ENCODE data around the gene FAM78A.

FAM78A gene

GRCh38 chr9:131287359-131287758, 11.0 kb upstream of the FAM78A start:
- no peak for DNase-seq
- in situ Hi-C loops (cut with MboI; ENCODE audit: low pct_unique_long_range_greater_than_20kb, low sequenced_read_pairs), result loop anchor here (25.0 kb wide), 1 partner anchor 100 kb away; the partner anchor contains the start of gene PRRC2B

- DNase-seq, result no peak
- in situ Hi-C loops (cut with MboI; ENCODE audit: low pct_unique_long_range_greater_than_20kb, low sequenced_read_pairs), result loop anchor here (25.0 kb wide), 1 partner anchor 102 kb away; the partner anchor contains the start of gene PRRC2B
Observed at GRCh38 chr9:131284856-131285255, 8.5 kb upstream of the FAM78A start.

- in situ Hi-C loops (cut with MboI; ENCODE audit: low pct_unique_long_range_greater_than_20kb, low sequenced_read_pairs), result loop anchor here (25.0 kb wide), 1 partner anchor 104 kb away; the partner anchor contains the start of gene PRRC2B
- DNase-seq, result peak; percentile 38
Observed at GRCh38 chr9:131282688-131283422, 6.5 kb upstream of the FAM78A start.

GRCh38 chr9:131282175-131282574, 5.9 kb upstream of the FAM78A start:
- in situ Hi-C loops (cut with MboI; ENCODE audit: low pct_unique_long_range_greater_than_20kb, low sequenced_read_pairs), result loop anchor here (25.0 kb wide), 1 partner anchor 105 kb away; the partner anchor contains the start of gene PRRC2B
- no peak for DNase-seq

- no peak for DNase-seq
- in situ Hi-C loops (cut with MboI; ENCODE audit: low pct_unique_long_range_greater_than_20kb, low sequenced_read_pairs), result loop anchor here (25.0 kb wide), 1 partner anchor 106 kb away; the partner anchor contains the start of gene PRRC2B
Observed at GRCh38 chr9:131281119-131281965, 5.0 kb upstream of the FAM78A start.

GRCh38 chr9:131280660-131281059, 4.3 kb upstream of the FAM78A start:
- no peak for DNase-seq
- in situ Hi-C loops (cut with MboI; ENCODE audit: low pct_unique_long_range_greater_than_20kb, low sequenced_read_pairs), result loop anchor here (25.0 kb wide), 1 partner anchor 107 kb away; the partner anchor contains the start of gene PRRC2B

- DNase-seq, result no peak
- in situ Hi-C loops (cut with MboI; ENCODE audit: low pct_unique_long_range_greater_than_20kb, low sequenced_read_pairs), result loop anchor here (25.0 kb wide), 1 partner anchor 107 kb away; the partner anchor contains the start of gene PRRC2B
Observed at GRCh38 chr9:131279863-131280570, 3.7 kb upstream of the FAM78A start.

GRCh38 chr9:131279196-131279862, 3.0 kb upstream of the FAM78A start:
- no peak for DNase-seq
- in situ Hi-C loops (cut with MboI; ENCODE audit: low pct_unique_long_range_greater_than_20kb, low sequenced_read_pairs), result loop anchor here (25.0 kb wide), 1 partner anchor 108 kb away; the partner anchor contains the start of gene PRRC2B

GRCh38 chr9:131278702-131279111, 2.4 kb upstream of the FAM78A start:
- in situ Hi-C loops (cut with MboI; ENCODE audit: low pct_unique_long_range_greater_than_20kb, low sequenced_read_pairs), result loop anchor here (25.0 kb wide), 1 partner anchor 109 kb away; the partner anchor contains the start of gene PRRC2B
- no peak for DNase-seq

- in situ Hi-C loops (cut with MboI; ENCODE audit: low pct_unique_long_range_greater_than_20kb, low sequenced_read_pairs), result loop anchor here (25.0 kb wide), 1 partner anchor 109 kb away; the partner anchor contains the start of gene PRRC2B
- peak; percentile 70 for DNase-seq
Observed at GRCh38 chr9:131277910-131278701, 1.8 kb upstream of the FAM78A start.

GRCh38 chr9:131277287-131277909, 1.1 kb upstream of the FAM78A start:
- DNase-seq, result no peak
- in situ Hi-C loops (cut with MboI; ENCODE audit: low pct_unique_long_range_greater_than_20kb, low sequenced_read_pairs), result loop anchor here (25.0 kb wide), 1 partner anchor 110 kb away; the partner anchor contains the start of gene PRRC2B

- DNase-seq, result no peak
- in situ Hi-C loops (cut with MboI; ENCODE audit: low pct_unique_long_range_greater_than_20kb, low sequenced_read_pairs), result loop anchor here (25.0 kb wide), 1 partner anchor 110 kb away; the partner anchor contains the start of gene PRRC2B
Observed at GRCh38 chr9:131276891-131277286, 579 bp upstream of the FAM78A start.

GRCh38 chr9:131275332-131276093, 797 bp downstream of the FAM78A start:
- DNase-seq, result peak; percentile 64
- in situ Hi-C loops (cut with MboI; ENCODE audit: low pct_unique_long_range_greater_than_20kb, low sequenced_read_pairs), result loop anchor here (25.0 kb wide), 1 partner anchor 112 kb away; the partner anchor contains the start of gene PRRC2B

GRCh38 chr9:131274674-131275331, 1.5 kb downstream of the FAM78A start:
- in situ Hi-C loops (cut with MboI; ENCODE audit: low pct_unique_long_range_greater_than_20kb, low sequenced_read_pairs), result loop anchor here (25.0 kb wide), 1 partner anchor 112 kb away; the partner anchor contains the start of gene PRRC2B
- peak; percentile 43 for DNase-seq

GRCh38 chr9:131273856-131274673, 2.2 kb downstream of the FAM78A start:
- peak; percentile 72 for DNase-seq
- in situ Hi-C loops (cut with MboI; ENCODE audit: low pct_unique_long_range_greater_than_20kb, low sequenced_read_pairs), result no loop called here
